Kidney epithelial cell (primary cell): ENCODE results near the gene FOSB. TPM values are rescaled to one million over a fixed set of nuclear protein-coding genes. Genes with fewer than 3 reads are reported as not detected.

Experiments
- DNase-seq: peaks from one replicate; pipeline ENCODE4 v3.0.0-alpha.2; 2010; ENCODE audit warnings: low read depth
- H3K27me3 ChIP-seq: 2 replicates; pipeline ENCODE4 v1.6.0; 2011; ENCODE audit warnings: low read length; ENCODE audit not compliant: control insufficient read depth, insufficient read depth
- H3K36me3 ChIP-seq: 2 replicates; pipeline ENCODE4 v1.5.1; 2011; ENCODE audit warnings: low read length; ENCODE audit not compliant: control insufficient read depth, insufficient read depth
- H3K4me3 ChIP-seq: 2 replicates; pipeline ENCODE4 v1.5.1; 2011; ENCODE audit warnings: low read depth, mild to moderate bottlenecking, control low read depth, low read length
- total RNA-seq: library from RNA; depleted of rRNA; stranded (reverse); fragments of >200 nt; gene quantifications from 2 replicates; pipeline ENCODE4 v1.2.3, GENCODE V29; 2015
- TF ChIP-seq, protein P1 (sequence below): IDR thresholded peaks from 2 replicates; pipeline ENCODE4 v1.5.1; 2011; ENCODE audit warnings: mild to moderate bottlenecking, moderate library complexity, low read length, control low read depth, inconsistent platforms; ENCODE audit not compliant: insufficient read depth, poor library complexity, severe bottlenecking

Gene FOSB
- total RNA-seq, 1 donor from 2014 or later = 1.6 TPM

DNA sequence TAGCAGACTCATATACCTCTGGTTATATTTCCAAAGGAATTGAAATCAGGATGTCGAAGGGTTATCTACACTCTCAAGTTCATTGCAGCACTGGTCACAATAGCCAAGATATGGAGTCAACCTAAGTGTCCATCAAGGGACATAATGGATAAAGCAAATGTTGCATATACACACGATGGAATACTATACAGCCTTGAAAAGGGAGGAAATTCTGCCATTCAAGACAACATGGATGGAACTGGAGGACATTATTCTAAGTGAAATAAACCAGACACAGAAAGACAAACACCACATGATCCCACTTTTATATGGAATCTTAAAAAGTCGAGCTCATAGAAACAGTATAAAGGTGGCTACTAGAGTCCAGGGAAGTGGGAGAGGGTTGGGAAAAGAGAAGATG is 30.5 kb upstream of the FOSB start:
- TF ChIP-seq, protein P1, sequence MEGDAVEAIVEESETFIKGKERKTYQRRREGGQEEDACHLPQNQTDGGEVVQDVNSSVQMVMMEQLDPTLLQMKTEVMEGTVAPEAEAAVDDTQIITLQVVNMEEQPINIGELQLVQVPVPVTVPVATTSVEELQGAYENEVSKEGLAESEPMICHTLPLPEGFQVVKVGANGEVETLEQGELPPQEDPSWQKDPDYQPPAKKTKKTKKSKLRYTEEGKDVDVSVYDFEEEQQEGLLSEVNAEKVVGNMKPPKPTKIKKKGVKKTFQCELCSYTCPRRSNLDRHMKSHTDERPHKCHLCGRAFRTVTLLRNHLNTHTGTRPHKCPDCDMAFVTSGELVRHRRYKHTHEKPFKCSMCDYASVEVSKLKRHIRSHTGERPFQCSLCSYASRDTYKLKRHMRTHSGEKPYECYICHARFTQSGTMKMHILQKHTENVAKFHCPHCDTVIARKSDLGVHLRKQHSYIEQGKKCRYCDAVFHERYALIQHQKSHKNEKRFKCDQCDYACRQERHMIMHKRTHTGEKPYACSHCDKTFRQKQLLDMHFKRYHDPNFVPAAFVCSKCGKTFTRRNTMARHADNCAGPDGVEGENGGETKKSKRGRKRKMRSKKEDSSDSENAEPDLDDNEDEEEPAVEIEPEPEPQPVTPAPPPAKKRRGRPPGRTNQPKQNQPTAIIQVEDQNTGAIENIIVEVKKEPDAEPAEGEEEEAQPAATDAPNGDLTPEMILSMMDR = no peak
- DNase-seq = no peak

GRCh38 chr19:45439190-45439568 is 28.6 kb upstream of the FOSB start:
- no peaks in the 10 kb centered on the region for H3K36me3 ChIP-seq

More for the DNA sequence above, 30.5 kb upstream of the FOSB start:
- no peaks in the 10 kb centered on the region for H3K36me3 ChIP-seq
- no peaks in the 10 kb centered on the region for H3K27me3 ChIP-seq
- no peak overlapping the region for H3K4me3 ChIP-seq

DNA sequence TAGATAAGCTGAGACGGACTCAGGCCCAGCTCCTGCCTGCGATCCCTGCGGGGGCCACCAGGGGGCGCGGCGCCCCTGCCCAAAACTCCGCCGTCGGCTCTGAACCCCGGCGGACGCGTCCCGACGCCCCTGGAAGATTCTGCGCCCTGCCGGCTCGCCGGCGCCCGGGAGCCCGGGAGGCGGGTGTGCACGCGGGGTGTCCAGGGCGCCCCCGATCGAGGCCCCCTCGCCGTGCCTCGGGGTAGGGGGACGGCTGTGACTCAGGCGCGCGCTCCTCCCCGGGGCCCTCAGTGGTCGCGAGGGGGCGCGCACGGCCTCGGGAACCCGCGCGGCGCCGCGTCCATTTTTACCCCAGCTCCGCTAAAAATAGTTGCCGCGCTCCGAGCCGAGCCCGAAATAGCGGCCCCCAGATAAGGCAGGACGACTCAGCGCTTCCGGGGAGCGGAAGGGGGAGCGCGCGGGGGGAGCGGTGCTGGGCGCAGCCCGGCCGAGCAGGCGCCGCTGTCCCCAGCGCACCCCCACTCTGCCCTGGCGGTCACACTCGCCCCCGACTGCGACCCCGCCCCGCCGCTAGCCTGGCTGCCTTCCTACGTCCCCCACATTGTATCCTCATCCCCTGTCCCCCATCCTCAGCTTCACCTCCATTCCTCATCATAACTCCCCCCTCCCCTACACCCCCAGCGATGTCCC is 28.1 kb upstream of the FOSB start:
- Histone ChIP-seq H3K36me3 (no peaks in the 10 kb centered on the region), H3K4me3 (peak overlapping the region; percentile 49), H3K27me3 (no peaks in the 10 kb centered on the region)
- DNase-seq = no peak
- TF ChIP-seq, protein P1 = peak; percentile 92

More at GRCh38 chr19:45439190-45439568, 28.6 kb upstream of the FOSB start:
- peak overlapping the region; percentile 49 for H3K4me3 ChIP-seq
- no peak for DNase-seq
- no peaks in the 10 kb centered on the region for H3K27me3 ChIP-seq
- TF ChIP-seq, protein P1 = no peak

- peak overlapping the region; percentile 49 for H3K4me3 ChIP-seq
- H3K36me3 ChIP-seq = no peaks in the 10 kb centered on the region
- no peak for DNase-seq
- TF ChIP-seq, protein P1 = no peak
- H3K27me3 ChIP-seq = no peaks in the 10 kb centered on the region
These were observed 27.5 kb upstream of the FOSB start for GRCh38 chr19:45440259-45440638.

- TF ChIP-seq, protein P1 = no peak
- no peak overlapping the region for H3K4me3 ChIP-seq
- no peak for DNase-seq
- H3K36me3 ChIP-seq = no peaks in the 10 kb centered on the region
- H3K27me3 ChIP-seq = no peaks in the 10 kb centered on the region
These were observed 26.7 kb upstream of the FOSB start for GRCh38 chr19:45440873-45441654.
